OCI-LY1 (cell line): ENCODE measurements around the gene CORO1C.

ENCODE experiments used
- CTCF ChIP-seq: fragments of 200-600 bp; sonication (generic), shearing (Covaris generic); IDR thresholded peaks from 2 replicates; pipeline ENCODE4 v1.5.1; 2017; ENCODE audit warnings: mild to moderate bottlenecking, antibody characterized with exemption, low read length, moderate library complexity, mixed read lengths
- EZH2 ChIP-seq: fragments of 200-600 bp; sonication (generic), shearing (Covaris generic); IDR thresholded peaks from 2 replicates; pipeline ENCODE4 v1.8.0; 2017; ENCODE audit warnings: borderline replicate concordance, mixed run types, mild to moderate bottlenecking, antibody characterized with exemption, low read length, moderate library complexity, mixed read lengths

GRCh38 chr12:108778053-108778452 is 46.7 kb upstream of the CORO1C start:
- TF ChIP-seq CTCF, result no peak
- no peak for TF ChIP-seq EZH2
